Measurements from ENCODE around the gene MTHFD2. TPM values are rescaled to one million over a fixed set of nuclear protein-coding genes. Genes with fewer than 3 reads are reported as not detected.

MTHFD2 gene
- polyA plus RNA-seq, 1 of the 3 experiments (the other 2 are of a cell fraction): 68.6 TPM

GRCh38 chr2:74155830-74156229 lies 42.6 kb upstream of the MTHFD2 start:
- Histone ChIP-seq H3K4me1 (ENCODE audit: control insufficient read depth in 1 of 2, insufficient read depth in 2 of 2, low read depth in 1 of 2, low read length in 1 of 2) (no peaks in the 10 kb centered on the region), H3K9me3 (no peaks in the 10 kb centered on the region), H2AFZ (ENCODE audit: low read depth) (no peak overlapping the region), H3K79me2 (ENCODE audit: insufficient read depth) (peaks cover 34% of the 10 kb centered on the region), H3K36me3 (replicated peaks in 1 of 2; ENCODE audit: control insufficient read depth in 1 of 2, insufficient read depth in 2 of 2, low read length in 1 of 2) (peaks cover 75 to 85% of the 10 kb centered on the region in 2 experiments), H4K20me1 (ENCODE audit: insufficient read depth) (no peaks in the 10 kb centered on the region), H3K4me3 (ENCODE audit: low read depth in 2 of 2, low read length in 1 of 2) (no peak overlapping the region), H3K27ac (ENCODE audit: low read depth in 2 of 2, low read length in 1 of 2) (no peak overlapping the region), H3K27me3 (ENCODE audit: insufficient read depth) (no peaks in the 10 kb centered on the region), H3K9ac (no peak overlapping the region), H3K4me2 (no peak overlapping the region), H3F3A (replicated peaks; ENCODE audit: insufficient read depth) (peaks cover 28% of the 10 kb centered on the region), H3K9me2 (no peaks in the 10 kb centered on the region)
- 95% methylated on average over 3 of the region's 3 CpGs for WGBS (ENCODE audit: low lambda C conversion rate)
- TF ChIP-seq TEAD4 (IDR thresholded peaks at IDR 0.05; ENCODE audit: borderline replicate concordance, insufficient read depth) (no peak), SIN3A (IDR thresholded peaks at IDR 0.05; ENCODE audit: borderline replicate concordance, low read depth, low read length) (no peak), ELF1 (IDR thresholded peaks at IDR 0.05) (no peak), TCF12 (IDR thresholded peaks at IDR 0.05) (no peak), JUND (IDR thresholded peaks at IDR 0.05) (no peak), IRF3 (IDR thresholded peaks at IDR 0.05; ENCODE audit: low read depth, low read length) (no peak), RXRA (IDR thresholded peaks at IDR 0.05; ENCODE audit: borderline replicate concordance, low read depth) (no peak), MEF2A (IDR thresholded peaks at IDR 0.05; ENCODE audit: borderline replicate concordance, low read depth) (no peak), REST (IDR thresholded peaks at IDR 0.05; ENCODE audit: low read depth, low read length) (no peak), EZH2phosphoT487 (IDR thresholded peaks at IDR 0.05; ENCODE audit: borderline replicate concordance, low read depth) (no peak), TAF1 (IDR thresholded peaks at IDR 0.05; ENCODE audit: borderline replicate concordance, low read depth, low read length) (no peak), ZBTB33 (IDR thresholded peaks at IDR 0.05; ENCODE audit: borderline replicate concordance, low read depth) (no peak), PBX3 (IDR thresholded peaks at IDR 0.05) (no peak), NFIC (IDR thresholded peaks at IDR 0.05; ENCODE audit: borderline replicate concordance) (no peak), USF2 (IDR thresholded peaks at IDR 0.05; ENCODE audit: borderline replicate concordance, low read depth, low read length) (no peak), MXI1 (IDR thresholded peaks at IDR 0.05; ENCODE audit: low read depth, low read length) (no peak), FOXJ3 (CRISPR knock-in tag; IDR thresholded peaks at IDR 0.05) (no peak), POLR2AphosphoS5 (IDR thresholded peaks at IDR 0.05; ENCODE audit: low read depth, low read length) (no peak)
- no peak for DNase-seq
- ChIA-PET POLR2A (no interaction called here), CTCF (interaction anchor here (1.2 to 2.0 kb wide), 2 partner anchors 14 to 23 kb away, joined by 4 to 5 read pairs; partner anchors contain the start of gene MOB1A)
